Esophagus muscularis mucosa (tissue), 4 donors: ENCODE results near the gene ZNF652.

Experiments used
- EP300 ChIP-seq: sonication (generic); formaldehyde crosslinking; IDR thresholded peaks from one replicate; pipeline ENCODE4 v1.6.1; 2017; ENCODE audit warnings: antibody characterized with exemption
- POLR2A ChIP-seq: fragments of 450-650 bp; IDR thresholded peaks from one replicate; pipeline ENCODE4 v1.6.1; 2017; ENCODE audit warnings: antibody characterized with exemption, moderate library complexity, mild to moderate bottlenecking, low read depth
- TF ChIP-seq, protein P1 (sequence below), 3 experiments: fragments of 200-600 bp in 2 of 3; fragments of 450-650 bp in 1 of 3; sonication (generic) in 2 of 3; IDR thresholded peaks; one replicate each; pipeline ENCODE4 v1.5.1; 2017 to 2019; ENCODE audit warnings: antibody characterized with exemption in 3 of 3, mild to moderate bottlenecking in 2 of 3, moderate library complexity in 1 of 3

DNA sequence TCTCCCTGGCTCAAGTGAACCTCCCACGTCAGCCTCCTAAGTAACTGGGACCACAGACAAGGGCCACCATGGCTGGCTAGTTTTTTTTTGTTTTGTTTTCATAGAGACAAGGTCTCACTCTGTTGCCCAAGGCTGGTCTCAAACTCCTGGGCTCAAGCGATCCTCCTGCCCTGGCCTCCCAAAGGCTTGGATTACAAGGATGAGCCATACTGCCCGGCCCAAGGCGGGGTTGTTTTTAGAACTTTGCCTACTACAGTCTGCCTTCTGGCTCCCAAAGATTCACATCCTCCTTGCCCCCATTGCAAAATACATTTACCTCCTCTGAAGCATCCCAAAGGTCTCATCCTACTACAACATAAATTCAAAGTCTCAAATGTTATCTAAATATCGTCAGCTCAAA lies 82.0 kb downstream of the ZNF652 start:
- TF ChIP-seq, protein P1, sequence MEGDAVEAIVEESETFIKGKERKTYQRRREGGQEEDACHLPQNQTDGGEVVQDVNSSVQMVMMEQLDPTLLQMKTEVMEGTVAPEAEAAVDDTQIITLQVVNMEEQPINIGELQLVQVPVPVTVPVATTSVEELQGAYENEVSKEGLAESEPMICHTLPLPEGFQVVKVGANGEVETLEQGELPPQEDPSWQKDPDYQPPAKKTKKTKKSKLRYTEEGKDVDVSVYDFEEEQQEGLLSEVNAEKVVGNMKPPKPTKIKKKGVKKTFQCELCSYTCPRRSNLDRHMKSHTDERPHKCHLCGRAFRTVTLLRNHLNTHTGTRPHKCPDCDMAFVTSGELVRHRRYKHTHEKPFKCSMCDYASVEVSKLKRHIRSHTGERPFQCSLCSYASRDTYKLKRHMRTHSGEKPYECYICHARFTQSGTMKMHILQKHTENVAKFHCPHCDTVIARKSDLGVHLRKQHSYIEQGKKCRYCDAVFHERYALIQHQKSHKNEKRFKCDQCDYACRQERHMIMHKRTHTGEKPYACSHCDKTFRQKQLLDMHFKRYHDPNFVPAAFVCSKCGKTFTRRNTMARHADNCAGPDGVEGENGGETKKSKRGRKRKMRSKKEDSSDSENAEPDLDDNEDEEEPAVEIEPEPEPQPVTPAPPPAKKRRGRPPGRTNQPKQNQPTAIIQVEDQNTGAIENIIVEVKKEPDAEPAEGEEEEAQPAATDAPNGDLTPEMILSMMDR (IDR thresholded peaks at IDR 0.05), result no peak
- TF ChIP-seq EP300 (no peak), POLR2A (no peak)
